ENCODE data around the gene HOXA4.

- TF ChIP-seq POLR2A (IDR thresholded peaks at IDR 0.05; ENCODE audit: low read depth, low read length): no peak
- no peak for TF ChIP-seq POLR2AphosphoS5 (IDR thresholded peaks at IDR 0.05; ENCODE audit: low read depth, low read length)
Measured at GRCh38 chr7:27123477-27124053, 7.0 kb downstream of the HOXA4 start.
